Keratinocyte (primary cell): ENCODE data around the gene PRM1. TPM values are rescaled to one million over a fixed set of nuclear protein-coding genes. Genes with fewer than 3 reads are reported as not detected.

Experiments used
- DNase-seq: peaks from one replicate; pipeline ENCODE4 v3.0.0-alpha.2; 2011; ENCODE audit warnings: low read depth, missing footprints, low spot score
- FAIRE-seq: peaks from 2 replicates; lab custom pipeline; 2011; peaks lifted over from hg19 to GRCh38; lab: Jason Lieb, UNC
- H2AFZ ChIP-seq: 2 replicates; pipeline ENCODE4 v1.6.0; 2012; ENCODE audit warnings: low read length, control low read depth, inconsistent platforms; ENCODE audit not compliant: control insufficient read depth
- H3K27ac ChIP-seq: 2 replicates; pipeline ENCODE4 v1.5.1; 2011; ENCODE audit warnings: low read length; ENCODE audit not compliant: control insufficient read depth, insufficient read depth
- H3K27me3 ChIP-seq: 3 replicates; pipeline ENCODE4 v1.6.0; 2011; ENCODE audit warnings: low read length; ENCODE audit not compliant: control insufficient read depth, insufficient read depth; ENCODE audit errors: extremely low read depth
- H3K36me3 ChIP-seq, 2 experiments: 2 replicates in 1 of 2; 3 replicates in 1 of 2; pipeline ENCODE4 v1.5.1; 2011; ENCODE audit warnings: low read length in 2 of 2, mild to moderate bottlenecking in 1 of 2; ENCODE audit not compliant: control insufficient read depth in 2 of 2, insufficient read depth in 2 of 2; ENCODE audit errors: extremely low read depth in 1 of 2
- H3K4me1 ChIP-seq: 3 replicates; pipeline ENCODE4 v1.5.1; 2011; ENCODE audit warnings: low read length; ENCODE audit not compliant: control insufficient read depth, insufficient read depth; ENCODE audit errors: extremely low read depth
- H3K4me2 ChIP-seq: 3 replicates; pipeline ENCODE4 v1.6.0; 2011; ENCODE audit warnings: low read depth, low read length; ENCODE audit not compliant: control insufficient read depth, insufficient read depth; ENCODE audit errors: extremely low read depth
- H3K4me3 ChIP-seq, 3 experiments: fragments of 200-600 bp in 1 of 3; sonication (generic) in 1 of 3; 2 replicates in 2 of 3; 3 replicates in 1 of 3; pipeline ENCODE4 v1.5.1; 2011 to 2016; ENCODE audit warnings: low read length in 3 of 3, mild to moderate bottlenecking in 3 of 3, control low read depth in 2 of 3, inconsistent platforms in 1 of 3, low read depth in 1 of 3, mixed read lengths in 1 of 3, mixed run types in 1 of 3, moderate library complexity in 1 of 3; ENCODE audit not compliant: control insufficient read depth in 2 of 3, insufficient read depth in 2 of 3; ENCODE audit errors: extremely low read depth in 1 of 3
- H3K79me2 ChIP-seq: 2 replicates; pipeline ENCODE4 v1.6.0; 2012; ENCODE audit warnings: low read length; ENCODE audit not compliant: control insufficient read depth, insufficient read depth
- H3K9ac ChIP-seq: 3 replicates; pipeline ENCODE4 v1.6.0; 2011; ENCODE audit warnings: low read length; ENCODE audit not compliant: control insufficient read depth, insufficient read depth; ENCODE audit errors: extremely low read depth
- H3K9me1 ChIP-seq: 3 replicates; pipeline ENCODE4 v1.6.0; 2011; ENCODE audit warnings: low read length; ENCODE audit not compliant: control insufficient read depth, insufficient read depth; ENCODE audit errors: extremely low read depth
- H3K9me3 ChIP-seq: 2 replicates; pipeline ENCODE4 v1.5.1; 2012; ENCODE audit warnings: low read depth, low read length; ENCODE audit not compliant: control insufficient read depth
- H4K20me1 ChIP-seq: 3 replicates; pipeline ENCODE4 v1.6.0; 2011; ENCODE audit warnings: low read length; ENCODE audit not compliant: control insufficient read depth, insufficient read depth; ENCODE audit errors: extremely low read depth
- EZH2 ChIP-seq: IDR thresholded peaks from one replicate; pipeline ENCODE4 v1.6.1; 2012; ENCODE audit warnings: inconsistent platforms, mild to moderate bottlenecking, low read length, moderate library complexity
- dilution Hi-C: fragments of 300-500 bp; cut with MboI; formaldehyde crosslinking; loops from one replicate; pipeline ENCODE4 v1.7.0; 2020; ENCODE audit warnings: low sequenced_read_pairs; ENCODE audit not compliant: extremely low pct_ligation_motif_present
- polyA plus RNA-seq, 5 experiments: library from polyadenylated mRNA; depleted of rRNA in 3 of 5; stranded (reverse) in 3 of 5; stranded (forward) in 1 of 5; unstranded in 1 of 5; fragments of >200 nt; gene quantifications; 1 replicate in 1 of 5; 2 replicates in 3 of 5; 3 replicates in 1 of 5; pipeline versions ENCODE4 v1.2.1 to v1.2.3, GENCODE V29; 2011 to 2012; ENCODE audit warnings: missing spikeins in 2 of 5, low read depth in 1 of 5, low replicate concordance in 1 of 5
- TF ChIP-seq, protein P1 (sequence below), 3 experiments: IDR thresholded peaks in 1 of 3; conservative IDR thresholded peaks in 1 of 3; optimal IDR thresholded peaks in 1 of 3; 2 replicates in 2 of 3; 3 replicates in 1 of 3; pipeline versions ENCODE3 to v1.5.1; 2011; ENCODE audit warnings: low read length in 3 of 3, mild to moderate bottlenecking in 3 of 3, moderate library complexity in 2 of 3, control low read depth in 1 of 3, inconsistent platforms in 1 of 3; ENCODE audit not compliant: insufficient read depth in 2 of 3; ENCODE audit errors: extremely low read depth in 1 of 3

PRM1 gene
- polyA plus RNA-seq, 1 donor (not counting 4 experiments of a cell fraction or from before 2014, with no cell fraction given) = not detected

DNA sequence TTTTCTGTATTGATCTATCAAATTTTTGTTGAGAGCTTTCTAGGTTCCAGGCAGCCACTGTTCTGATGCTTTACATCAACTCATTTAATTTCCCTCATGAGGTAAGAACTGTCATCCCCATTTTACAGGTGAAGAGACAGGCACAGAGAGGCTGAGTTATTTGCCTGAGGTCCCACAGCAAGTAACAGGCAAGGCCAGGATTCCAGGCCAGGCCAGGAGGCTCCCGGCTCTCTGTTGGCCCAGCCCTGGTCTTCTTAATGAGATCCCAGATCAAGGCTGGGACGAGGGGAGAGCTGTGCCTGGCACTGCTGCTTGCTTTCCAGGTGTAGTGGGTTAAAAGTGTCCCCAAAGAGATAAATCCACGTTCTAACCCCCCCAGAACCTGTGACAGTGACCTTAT lies 41.7 kb upstream of the PRM1 start:
- no peak overlapping the region for H3K9ac ChIP-seq
- no peak overlapping the region for H3K4me3 ChIP-seq
- dilution Hi-C loops = no loop called here
- H3K9me3 ChIP-seq = no peaks in the 10 kb centered on the region
- no peaks in the 10 kb centered on the region for H3K27me3 ChIP-seq
- no peaks in the 10 kb centered on the region for H4K20me1 ChIP-seq
- H3K9me1 ChIP-seq = no peaks in the 10 kb centered on the region
- no peak overlapping the region for H3K27ac ChIP-seq
- no peaks in the 10 kb centered on the region for H3K36me3 ChIP-seq
- no peaks in the 10 kb centered on the region for H3K4me1 ChIP-seq
- no peak for TF ChIP-seq EZH2
- TF ChIP-seq, protein P1, sequence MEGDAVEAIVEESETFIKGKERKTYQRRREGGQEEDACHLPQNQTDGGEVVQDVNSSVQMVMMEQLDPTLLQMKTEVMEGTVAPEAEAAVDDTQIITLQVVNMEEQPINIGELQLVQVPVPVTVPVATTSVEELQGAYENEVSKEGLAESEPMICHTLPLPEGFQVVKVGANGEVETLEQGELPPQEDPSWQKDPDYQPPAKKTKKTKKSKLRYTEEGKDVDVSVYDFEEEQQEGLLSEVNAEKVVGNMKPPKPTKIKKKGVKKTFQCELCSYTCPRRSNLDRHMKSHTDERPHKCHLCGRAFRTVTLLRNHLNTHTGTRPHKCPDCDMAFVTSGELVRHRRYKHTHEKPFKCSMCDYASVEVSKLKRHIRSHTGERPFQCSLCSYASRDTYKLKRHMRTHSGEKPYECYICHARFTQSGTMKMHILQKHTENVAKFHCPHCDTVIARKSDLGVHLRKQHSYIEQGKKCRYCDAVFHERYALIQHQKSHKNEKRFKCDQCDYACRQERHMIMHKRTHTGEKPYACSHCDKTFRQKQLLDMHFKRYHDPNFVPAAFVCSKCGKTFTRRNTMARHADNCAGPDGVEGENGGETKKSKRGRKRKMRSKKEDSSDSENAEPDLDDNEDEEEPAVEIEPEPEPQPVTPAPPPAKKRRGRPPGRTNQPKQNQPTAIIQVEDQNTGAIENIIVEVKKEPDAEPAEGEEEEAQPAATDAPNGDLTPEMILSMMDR (optimal IDR thresholded peaks at IDR 0.05 in 1 of 3, IDR thresholded peaks at IDR 0.05 in 1 of 3, conservative IDR thresholded peaks at IDR 0.05 in 1 of 3; ENCODE audit: extremely low read depth in 1 of 3, insufficient read depth in 2 of 3, low read length in 3 of 3) = no peak
- no peak for FAIRE-seq
- H2AFZ ChIP-seq = no peak overlapping the region
- no peak for DNase-seq
- H3K79me2 ChIP-seq = no peaks in the 10 kb centered on the region
- no peak overlapping the region for H3K4me2 ChIP-seq

DNA sequence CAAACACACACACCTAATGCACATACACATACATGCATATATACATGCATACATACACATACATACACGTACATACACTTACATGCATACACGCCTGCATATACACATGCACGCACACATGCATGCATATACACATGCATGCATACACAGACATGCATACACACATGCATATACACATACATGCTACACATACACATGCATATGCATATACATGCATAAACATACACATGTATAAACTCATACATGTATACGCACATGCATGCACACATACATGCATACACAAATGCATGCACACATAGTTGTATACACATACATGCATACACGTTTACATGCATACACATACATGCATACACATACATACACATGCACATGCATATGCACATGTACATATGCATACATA lies 40.5 kb upstream of the PRM1 start:
- Histone ChIP-seq H3K4me1 (no peaks in the 10 kb centered on the region), H3K9me3 (no peaks in the 10 kb centered on the region), H3K27me3 (no peaks in the 10 kb centered on the region), H3K79me2 (no peaks in the 10 kb centered on the region), H2AFZ (no peak overlapping the region), H3K4me3 (no peak overlapping the region), H3K9ac (no peak overlapping the region), H3K36me3 (no peaks in the 10 kb centered on the region), H4K20me1 (no peaks in the 10 kb centered on the region), H3K9me1 (no peaks in the 10 kb centered on the region), H3K27ac (no peak overlapping the region), H3K4me2 (no peak overlapping the region)
- no peak for TF ChIP-seq EZH2
- dilution Hi-C loops = no loop called here
- FAIRE-seq (no peak), DNase-seq (no peak)

DNA sequence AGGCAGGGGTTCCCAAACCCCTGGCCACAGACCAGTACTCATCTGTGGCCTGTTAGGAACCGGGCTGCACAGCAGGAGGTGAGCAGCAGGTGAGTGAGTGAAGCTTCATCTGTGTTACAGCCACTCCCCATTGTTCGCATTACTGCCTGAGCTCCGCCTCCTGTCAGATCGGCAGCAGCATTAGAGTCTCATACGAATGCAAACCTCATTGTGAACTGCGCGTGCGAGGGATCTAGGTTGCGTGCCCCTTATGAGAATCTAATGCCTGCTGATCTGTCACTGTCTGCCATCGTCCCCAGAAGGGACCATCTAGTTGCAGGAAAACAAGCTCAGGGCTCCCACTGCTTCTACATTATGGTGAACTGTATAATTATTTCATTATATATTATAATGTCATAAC lies 39.0 kb upstream of the PRM1 start:
- Histone ChIP-seq H3K27ac (no peak overlapping the region), H2AFZ (no peak overlapping the region), H3K9me3 (no peaks in the 10 kb centered on the region), H3K4me3 (no peak overlapping the region), H3K4me2 (no peak overlapping the region), H3K9me1 (no peaks in the 10 kb centered on the region), H3K4me1 (no peaks in the 10 kb centered on the region), H3K9ac (no peak overlapping the region), H3K36me3 (no peaks in the 10 kb centered on the region), H3K27me3 (no peaks in the 10 kb centered on the region), H3K79me2 (no peaks in the 10 kb centered on the region), H4K20me1 (no peaks in the 10 kb centered on the region)
- TF ChIP-seq, protein P1 (optimal IDR thresholded peaks at IDR 0.05 in 1 of 3, IDR thresholded peaks at IDR 0.05 in 1 of 3, conservative IDR thresholded peaks at IDR 0.05 in 1 of 3; ENCODE audit: extremely low read depth in 1 of 3, insufficient read depth in 2 of 3, low read length in 3 of 3) = no peak
- TF ChIP-seq EZH2 = no peak
- no peak for DNase-seq
- FAIRE-seq = no peak
- dilution Hi-C loops = no loop called here
